ENCODE measurements around the gene SHB. TPM values are rescaled to one million over a fixed set of nuclear protein-coding genes. Genes with fewer than 3 reads are reported as not detected.

SHB gene
- total and polyA plus RNA-seq, 2 of the 8 experiments (the other 6 are each of a cell fraction or from before 2014, with no cell fraction given): 4.1 to 12.6 TPM

- no peak for DNase-seq (ENCODE audit: low read depth in 1 of 2, low spot score in 2 of 2)
- no peak overlapping the region for H3K9ac ChIP-seq (replicated peaks in 1 of 4; ENCODE audit: extremely low read depth in 1 of 4, low read depth in 3 of 4, low read length in 3 of 4)
- FAIRE-seq: no peak
- no peak overlapping the region for H4K8ac ChIP-seq (ENCODE audit: extremely low read depth, insufficient read depth, low read length)
- H2BK12ac ChIP-seq (ENCODE audit: low read depth, low read length): no peak overlapping the region
- H3K18ac ChIP-seq (ENCODE audit: extremely low read depth, low read length): no peak overlapping the region
- no peaks in the 10 kb centered on the region for H3K23me2 ChIP-seq (ENCODE audit: low read depth, low read length)
- no peak overlapping the region for H4K5ac ChIP-seq (ENCODE audit: insufficient read length, low read depth, low read length)
- no peak overlapping the region for H3K14ac ChIP-seq (ENCODE audit: insufficient read length)
- no peak for TF ChIP-seq YY1 (IDR thresholded peaks at IDR 0.05; ENCODE audit: low read depth, low read length)
- no peak for TF ChIP-seq NRF1 (IDR thresholded peaks at IDR 0.05; ENCODE audit: low read depth, low read length)
- no peak for TF ChIP-seq CHD2 (IDR thresholded peaks at IDR 0.05; ENCODE audit: low read length)
- TF ChIP-seq JUND (IDR thresholded peaks at IDR 0.05; ENCODE audit: low read length): no peak
- TF ChIP-seq CTCF (IDR thresholded peaks at IDR 0.05; ENCODE audit: control extremely low read depth in 1 of 3, insufficient read depth in 1 of 3, low read depth in 1 of 3, low read length in 3 of 3): no peak
- TF ChIP-seq, protein P1, sequence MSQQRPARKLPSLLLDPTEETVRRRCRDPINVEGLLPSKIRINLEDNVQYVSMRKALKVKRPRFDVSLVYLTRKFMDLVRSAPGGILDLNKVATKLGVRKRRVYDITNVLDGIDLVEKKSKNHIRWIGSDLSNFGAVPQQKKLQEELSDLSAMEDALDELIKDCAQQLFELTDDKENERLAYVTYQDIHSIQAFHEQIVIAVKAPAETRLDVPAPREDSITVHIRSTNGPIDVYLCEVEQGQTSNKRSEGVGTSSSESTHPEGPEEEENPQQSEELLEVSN (IDR thresholded peaks at IDR 0.05): no peak
- TF ChIP-seq KDM4A (IDR thresholded peaks at IDR 0.05; ENCODE audit: low read depth, low read length, severe bottlenecking): no peak
- no peak overlapping the region for H3K23ac ChIP-seq (ENCODE audit: insufficient read length)
- no peak overlapping the region for H3K4me3 ChIP-seq (ENCODE audit: extremely low read depth in 1 of 4, insufficient read depth in 2 of 4, low read depth in 3 of 4, low read length in 4 of 4)
- no peak overlapping the region for H4K91ac ChIP-seq (replicated peaks; ENCODE audit: insufficient read length, low read length)
- peaks cover 0 to 7% (median 0%) of the 10 kb centered on the region in 4 experiments; a peak in 2 of 7 replicates for H3K4me1 ChIP-seq (replicated peaks in 1 of 4; ENCODE audit: control insufficient read depth in 3 of 4, insufficient read depth in 4 of 4, low read length in 3 of 4)
- no peaks in the 10 kb centered on the region for H3K9me3 ChIP-seq (ENCODE audit: insufficient read depth in 2 of 2, low read depth in 1 of 2, low read length in 1 of 2)
- H2BK5ac ChIP-seq (ENCODE audit: low read depth, low read length): no peak overlapping the region
- no peak overlapping the region for H2BK15ac ChIP-seq (ENCODE audit: low read length)
- H3K56ac ChIP-seq (replicated peaks; ENCODE audit: insufficient read length, low read depth, low read length): no peak overlapping the region
- H3K79me1 ChIP-seq (ENCODE audit: low read depth, low read length): peaks cover 4% of the 10 kb centered on the region
- H2AFZ ChIP-seq (ENCODE audit: low read length): no peak overlapping the region
- CTCF ChIA-PET (ENCODE audit: partially characterized antibody): interaction anchor here (0.5 to 3.8 kb wide), 8 partner anchors 10 to 650 kb away, joined by 3 to 11 read pairs (median 4); no protein-coding TSS in a partner anchor
- H4K20me1 ChIP-seq (replicated peaks in 1 of 2; ENCODE audit: control insufficient read depth in 1 of 2, insufficient read depth in 2 of 2, low read length in 2 of 2): peaks cover 0 to 2% of the 10 kb centered on the region in 2 experiments
- no peaks in the 10 kb centered on the region for H3K36me3 ChIP-seq (ENCODE audit: control insufficient read depth in 2 of 4, insufficient read depth in 4 of 4, low read length in 3 of 4)
- no peak overlapping the region for H3K4ac ChIP-seq (replicated peaks; ENCODE audit: insufficient read length, low read depth, low read length)
- H2BK20ac ChIP-seq (ENCODE audit: low read length): no peak overlapping the region
- no peak overlapping the region for H3K27ac ChIP-seq (ENCODE audit: low read depth, low read length)
- no peak overlapping the region for H3K4me2 ChIP-seq (ENCODE audit: insufficient read depth in 1 of 2, low read depth in 2 of 2, low read length in 2 of 2)
- no peaks in the 10 kb centered on the region for H3K79me2 ChIP-seq (ENCODE audit: control insufficient read depth in 1 of 2, insufficient read depth in 2 of 2, low read length in 2 of 2)
- 89% methylated on average over 15 of the region's 15 CpGs; no CpG with 5 or more reads in 1 of the 2 experiments for WGBS, 2 experiments (ENCODE audit: extremely low coverage in 1 of 2, insufficient coverage in 1 of 2, insufficient read length in 1 of 2, insufficient replicate concordance in 2 of 2, low coverage in 1 of 2, low lambda C conversion rate in 2 of 2, missing lambda C conversion rate in 1 of 2)
- POLR2A ChIA-PET (ENCODE audit: partially characterized antibody): interaction anchor here (1.6 kb wide), 1 partner anchor 10 kb away, joined by 4 read pairs; no protein-coding TSS in a partner anchor
- H3K27me3 ChIP-seq (replicated peaks in 1 of 4; ENCODE audit: control insufficient read depth in 3 of 4, extremely low read depth in 1 of 4, insufficient read depth in 3 of 4, low read length in 3 of 4): no peaks in the 10 kb centered on the region
- no peak overlapping the region for H2BK120ac ChIP-seq (replicated peaks; ENCODE audit: low read depth, low read length)
- no peak overlapping the region for H2AK5ac ChIP-seq (ENCODE audit: low read depth, low read length)
Measured at GRCh38 chr9:37986771-37987258, 82.2 kb downstream of the SHB start.
